ENCODE data around the gene C16orf90.

DNA sequence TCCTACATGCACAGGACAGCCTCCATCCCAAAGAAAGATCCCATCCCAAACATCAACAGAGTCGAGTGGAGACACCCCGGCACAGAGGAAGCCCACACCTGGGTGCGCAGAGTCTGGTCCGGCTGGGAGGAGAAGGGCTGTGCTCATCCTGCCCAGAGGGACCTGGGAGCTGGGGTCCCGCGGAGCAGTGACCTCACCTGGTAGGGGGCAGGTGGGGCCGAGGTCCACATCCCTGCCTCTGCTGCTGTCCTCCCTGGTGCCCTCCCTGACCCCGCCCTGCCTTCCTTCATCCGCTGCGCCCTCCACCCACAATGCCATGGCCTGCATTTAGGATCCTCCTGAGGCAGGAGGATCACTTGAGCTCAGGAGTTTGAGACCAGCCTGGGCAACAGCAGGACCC, 2.9 kb downstream of the C16orf90 start:
- no peak for TF ChIP-seq EZH2 (IDR thresholded peaks at IDR 0.05; ENCODE audit: borderline replicate concordance)
- TF ChIP-seq, protein P1, sequence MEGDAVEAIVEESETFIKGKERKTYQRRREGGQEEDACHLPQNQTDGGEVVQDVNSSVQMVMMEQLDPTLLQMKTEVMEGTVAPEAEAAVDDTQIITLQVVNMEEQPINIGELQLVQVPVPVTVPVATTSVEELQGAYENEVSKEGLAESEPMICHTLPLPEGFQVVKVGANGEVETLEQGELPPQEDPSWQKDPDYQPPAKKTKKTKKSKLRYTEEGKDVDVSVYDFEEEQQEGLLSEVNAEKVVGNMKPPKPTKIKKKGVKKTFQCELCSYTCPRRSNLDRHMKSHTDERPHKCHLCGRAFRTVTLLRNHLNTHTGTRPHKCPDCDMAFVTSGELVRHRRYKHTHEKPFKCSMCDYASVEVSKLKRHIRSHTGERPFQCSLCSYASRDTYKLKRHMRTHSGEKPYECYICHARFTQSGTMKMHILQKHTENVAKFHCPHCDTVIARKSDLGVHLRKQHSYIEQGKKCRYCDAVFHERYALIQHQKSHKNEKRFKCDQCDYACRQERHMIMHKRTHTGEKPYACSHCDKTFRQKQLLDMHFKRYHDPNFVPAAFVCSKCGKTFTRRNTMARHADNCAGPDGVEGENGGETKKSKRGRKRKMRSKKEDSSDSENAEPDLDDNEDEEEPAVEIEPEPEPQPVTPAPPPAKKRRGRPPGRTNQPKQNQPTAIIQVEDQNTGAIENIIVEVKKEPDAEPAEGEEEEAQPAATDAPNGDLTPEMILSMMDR (IDR thresholded peaks at IDR 0.05; ENCODE audit: poor library complexity) = no peak
